ENCODE measurements around the gene TMED8. TPM values are rescaled to one million over a fixed set of nuclear protein-coding genes. Genes with fewer than 3 reads are reported as not detected.
A peak's percentile ranks its signal among the peaks of the same experiment; 100 is the strongest.

The TMED8 gene
- total and polyA plus RNA-seq, 2 of the 13 experiments (the other 11 are each of a cell fraction or from before 2014, with no cell fraction given), result 6.0 to 11.7 TPM

DNA sequence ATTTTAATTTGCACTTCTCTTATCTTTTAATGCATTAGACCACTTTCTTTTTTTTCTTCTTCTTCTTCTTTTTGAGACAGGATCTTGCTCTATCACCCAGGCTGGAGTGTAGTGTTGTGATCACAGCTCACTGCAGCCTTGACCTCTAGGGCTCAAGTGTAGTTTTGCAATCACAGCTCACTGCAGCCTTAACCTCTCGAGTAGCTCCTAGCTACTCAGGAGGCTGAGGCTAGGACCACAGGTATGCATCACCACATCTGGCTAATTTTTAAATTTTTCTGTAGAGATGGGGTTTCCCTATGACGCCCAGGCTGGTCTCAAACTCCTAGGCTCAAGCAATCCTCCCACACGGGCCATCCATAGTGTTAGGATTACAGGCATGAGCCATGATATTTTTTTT is 12.7 kb downstream of the TMED8 start (continued):
- TF ChIP-seq, protein P1, sequence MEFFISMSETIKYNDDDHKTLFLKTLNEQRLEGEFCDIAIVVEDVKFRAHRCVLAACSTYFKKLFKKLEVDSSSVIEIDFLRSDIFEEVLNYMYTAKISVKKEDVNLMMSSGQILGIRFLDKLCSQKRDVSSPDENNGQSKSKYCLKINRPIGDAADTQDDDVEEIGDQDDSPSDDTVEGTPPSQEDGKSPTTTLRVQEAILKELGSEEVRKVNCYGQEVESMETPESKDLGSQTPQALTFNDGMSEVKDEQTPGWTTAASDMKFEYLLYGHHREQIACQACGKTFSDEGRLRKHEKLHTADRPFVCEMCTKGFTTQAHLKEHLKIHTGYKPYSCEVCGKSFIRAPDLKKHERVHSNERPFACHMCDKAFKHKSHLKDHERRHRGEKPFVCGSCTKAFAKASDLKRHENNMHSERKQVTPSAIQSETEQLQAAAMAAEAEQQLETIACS (CRISPR knock-in tag; IDR thresholded peaks at IDR 0.05), result no peak
- TF ChIP-seq SKI (IDR thresholded peaks at IDR 0.05; ENCODE audit: partially characterized antibody) (no peak), ZNF780A (CRISPR knock-in tag; IDR thresholded peaks at IDR 0.05) (no peak), ZNF616 (CRISPR knock-in tag; IDR thresholded peaks at IDR 0.05; ENCODE audit: low read depth) (no peak), NR2F1 (CRISPR knock-in tag; IDR thresholded peaks at IDR 0.05) (peak; percentile 58 to 81), CEBPG (CRISPR knock-in tag; IDR thresholded peaks at IDR 0.05) (0 out of 2 replicates have a peak, but pooled peaks have one; percentile 36), NR2F6 (IDR thresholded peaks at IDR 0.05) (peak; percentile 51; the same call in 1 of the 2 replicates), NR2F6 (CRISPR knock-in tag; IDR thresholded peaks at IDR 0.05) (peak; percentile 81), ZNF589 (CRISPR knock-in tag; conservative IDR thresholded peaks at IDR 0.05) (no peak), PPARG (CRISPR knock-in tag; conservative IDR thresholded peaks at IDR 0.05) (no peak), MAZ (IDR thresholded peaks at IDR 0.05; ENCODE audit: borderline replicate concordance, low read depth, low read length) (no peak), MAZ (CRISPR knock-in tag; IDR thresholded peaks at IDR 0.05; ENCODE audit: low read depth) (no peak), PAF1 (CRISPR knock-in tag; IDR thresholded peaks at IDR 0.05) (no peak), ZNF263 (CRISPR knock-in tag; IDR thresholded peaks at IDR 0.05) (no peak), HNF4A (CRISPR knock-in tag; IDR thresholded peaks at IDR 0.05) (0 out of 2 replicates have a peak, but pooled peaks have one; percentile 6), REL (CRISPR knock-in tag; conservative IDR thresholded peaks at IDR 0.05) (no peak), ZNF143 (CRISPR knock-in tag; IDR thresholded peaks at IDR 0.05) (no peak), SMYD3 (CRISPR knock-in tag; IDR thresholded peaks at IDR 0.05) (no peak), NCOA2 (CRISPR knock-in tag; IDR thresholded peaks at IDR 0.05) (no peak), SIX4 (CRISPR knock-in tag; IDR thresholded peaks at IDR 0.05) (no peak)
- TF ChIP-seq, protein P2, sequence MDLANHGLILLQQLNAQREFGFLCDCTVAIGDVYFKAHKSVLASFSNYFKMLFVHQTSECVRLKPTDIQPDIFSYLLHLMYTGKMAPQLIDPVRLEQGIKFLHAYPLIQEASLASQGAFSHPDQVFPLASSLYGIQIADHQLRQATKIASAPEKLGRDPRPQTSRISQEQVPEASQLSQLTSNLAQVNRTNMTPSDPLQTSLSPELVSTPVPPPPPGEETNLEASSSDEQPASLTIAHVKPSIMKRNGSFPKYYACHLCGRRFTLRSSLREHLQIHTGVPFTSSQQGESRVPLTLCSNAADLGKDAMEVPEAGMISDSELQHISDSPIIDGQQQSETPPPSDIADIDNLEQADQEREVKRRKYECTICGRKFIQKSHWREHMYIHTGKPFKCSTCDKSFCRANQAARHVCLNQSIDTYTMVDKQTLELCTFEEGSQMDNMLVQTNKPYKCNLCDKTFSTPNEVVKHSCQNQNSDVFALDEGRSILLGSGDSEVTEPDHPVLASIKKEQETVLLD (CRISPR knock-in tag; IDR thresholded peaks at IDR 0.05; ENCODE audit: low read depth), result no peak
- TF ChIP-seq, protein P3, sequence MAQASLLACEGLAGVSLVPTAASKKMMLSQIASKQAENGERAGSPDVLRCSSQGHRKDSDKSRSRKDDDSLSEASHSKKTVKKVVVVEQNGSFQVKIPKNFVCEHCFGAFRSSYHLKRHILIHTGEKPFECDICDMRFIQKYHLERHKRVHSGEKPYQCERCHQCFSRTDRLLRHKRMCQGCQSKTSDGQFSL (CRISPR knock-in tag; IDR thresholded peaks at IDR 0.05), result no peak
- TF ChIP-seq, protein P4, sequence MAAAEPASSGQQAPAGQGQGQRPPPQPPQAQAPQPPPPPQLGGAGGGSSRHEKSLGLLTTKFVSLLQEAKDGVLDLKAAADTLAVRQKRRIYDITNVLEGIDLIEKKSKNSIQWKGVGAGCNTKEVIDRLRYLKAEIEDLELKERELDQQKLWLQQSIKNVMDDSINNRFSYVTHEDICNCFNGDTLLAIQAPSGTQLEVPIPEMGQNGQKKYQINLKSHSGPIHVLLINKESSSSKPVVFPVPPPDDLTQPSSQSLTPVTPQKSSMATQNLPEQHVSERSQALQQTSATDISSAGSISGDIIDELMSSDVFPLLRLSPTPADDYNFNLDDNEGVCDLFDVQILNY (CRISPR knock-in tag; conservative IDR thresholded peaks at IDR 0.05), result no peak
- TF ChIP-seq, protein P5, sequence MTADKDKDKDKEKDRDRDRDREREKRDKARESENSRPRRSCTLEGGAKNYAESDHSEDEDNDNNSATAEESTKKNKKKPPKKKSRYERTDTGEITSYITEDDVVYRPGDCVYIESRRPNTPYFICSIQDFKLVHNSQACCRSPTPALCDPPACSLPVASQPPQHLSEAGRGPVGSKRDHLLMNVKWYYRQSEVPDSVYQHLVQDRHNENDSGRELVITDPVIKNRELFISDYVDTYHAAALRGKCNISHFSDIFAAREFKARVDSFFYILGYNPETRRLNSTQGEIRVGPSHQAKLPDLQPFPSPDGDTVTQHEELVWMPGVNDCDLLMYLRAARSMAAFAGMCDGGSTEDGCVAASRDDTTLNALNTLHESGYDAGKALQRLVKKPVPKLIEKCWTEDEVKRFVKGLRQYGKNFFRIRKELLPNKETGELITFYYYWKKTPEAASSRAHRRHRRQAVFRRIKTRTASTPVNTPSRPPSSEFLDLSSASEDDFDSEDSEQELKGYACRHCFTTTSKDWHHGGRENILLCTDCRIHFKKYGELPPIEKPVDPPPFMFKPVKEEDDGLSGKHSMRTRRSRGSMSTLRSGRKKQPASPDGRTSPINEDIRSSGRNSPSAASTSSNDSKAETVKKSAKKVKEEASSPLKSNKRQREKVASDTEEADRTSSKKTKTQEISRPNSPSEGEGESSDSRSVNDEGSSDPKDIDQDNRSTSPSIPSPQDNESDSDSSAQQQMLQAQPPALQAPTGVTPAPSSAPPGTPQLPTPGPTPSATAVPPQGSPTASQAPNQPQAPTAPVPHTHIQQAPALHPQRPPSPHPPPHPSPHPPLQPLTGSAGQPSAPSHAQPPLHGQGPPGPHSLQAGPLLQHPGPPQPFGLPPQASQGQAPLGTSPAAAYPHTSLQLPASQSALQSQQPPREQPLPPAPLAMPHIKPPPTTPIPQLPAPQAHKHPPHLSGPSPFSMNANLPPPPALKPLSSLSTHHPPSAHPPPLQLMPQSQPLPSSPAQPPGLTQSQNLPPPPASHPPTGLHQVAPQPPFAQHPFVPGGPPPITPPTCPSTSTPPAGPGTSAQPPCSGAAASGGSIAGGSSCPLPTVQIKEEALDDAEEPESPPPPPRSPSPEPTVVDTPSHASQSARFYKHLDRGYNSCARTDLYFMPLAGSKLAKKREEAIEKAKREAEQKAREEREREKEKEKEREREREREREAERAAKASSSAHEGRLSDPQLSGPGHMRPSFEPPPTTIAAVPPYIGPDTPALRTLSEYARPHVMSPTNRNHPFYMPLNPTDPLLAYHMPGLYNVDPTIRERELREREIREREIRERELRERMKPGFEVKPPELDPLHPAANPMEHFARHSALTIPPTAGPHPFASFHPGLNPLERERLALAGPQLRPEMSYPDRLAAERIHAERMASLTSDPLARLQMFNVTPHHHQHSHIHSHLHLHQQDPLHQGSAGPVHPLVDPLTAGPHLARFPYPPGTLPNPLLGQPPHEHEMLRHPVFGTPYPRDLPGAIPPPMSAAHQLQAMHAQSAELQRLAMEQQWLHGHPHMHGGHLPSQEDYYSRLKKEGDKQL (CRISPR knock-in tag; IDR thresholded peaks at IDR 0.05; ENCODE audit: low read depth), result no peak
